Ectodermal cell (in vitro differentiated cells): ENCODE data around the gene SIL1.
"Not testable (repeated sequence)": the region's sequence is repeated elsewhere in the genome, so short reads cannot be mapped to it uniquely, and the experiment has no call there.

ENCODE experiments used
- H3K27ac ChIP-seq: 2 replicates; pipeline ENCODE4 v1.7.0; 2013; ENCODE audit warnings: mild to moderate bottlenecking, low read depth, low read length; ENCODE audit not compliant: insufficient read depth, poor library complexity, severe bottlenecking
- H3K27me3 ChIP-seq: 2 replicates; pipeline ENCODE4 v1.7.0; 2013; ENCODE audit warnings: mild to moderate bottlenecking, low read length; ENCODE audit not compliant: insufficient read depth, control insufficient read depth, poor library complexity, severe bottlenecking
- H3K36me3 ChIP-seq: one replicate; pipeline ENCODE4 v1.7.0; 2013; ENCODE audit warnings: low read length; ENCODE audit not compliant: control insufficient read depth, insufficient read depth
- H3K4me1 ChIP-seq: one replicate; pipeline ENCODE4 v1.7.0; 2013; ENCODE audit warnings: low read length; ENCODE audit not compliant: control insufficient read depth, insufficient read depth
- H3K4me3 ChIP-seq: 2 replicates; pipeline ENCODE4 v1.7.0; 2013; ENCODE audit warnings: low read depth, low read length, control low read depth; ENCODE audit not compliant: insufficient read depth
- H3K9me3 ChIP-seq: 2 replicates; pipeline ENCODE4 v1.7.0; 2013; ENCODE audit warnings: mild to moderate bottlenecking, low read length, moderate library complexity; ENCODE audit not compliant: control insufficient read depth
- WGBS, 2 experiments: methylation state at CpG; one replicate each; pipeline ENCODE4 v1.1.7; 2013; ENCODE audit warnings: missing lambda C conversion rate in 2 of 2; 5-methylcytosine and 5-hydroxymethylcytosine counted together

The SIL1 gene

DNA sequence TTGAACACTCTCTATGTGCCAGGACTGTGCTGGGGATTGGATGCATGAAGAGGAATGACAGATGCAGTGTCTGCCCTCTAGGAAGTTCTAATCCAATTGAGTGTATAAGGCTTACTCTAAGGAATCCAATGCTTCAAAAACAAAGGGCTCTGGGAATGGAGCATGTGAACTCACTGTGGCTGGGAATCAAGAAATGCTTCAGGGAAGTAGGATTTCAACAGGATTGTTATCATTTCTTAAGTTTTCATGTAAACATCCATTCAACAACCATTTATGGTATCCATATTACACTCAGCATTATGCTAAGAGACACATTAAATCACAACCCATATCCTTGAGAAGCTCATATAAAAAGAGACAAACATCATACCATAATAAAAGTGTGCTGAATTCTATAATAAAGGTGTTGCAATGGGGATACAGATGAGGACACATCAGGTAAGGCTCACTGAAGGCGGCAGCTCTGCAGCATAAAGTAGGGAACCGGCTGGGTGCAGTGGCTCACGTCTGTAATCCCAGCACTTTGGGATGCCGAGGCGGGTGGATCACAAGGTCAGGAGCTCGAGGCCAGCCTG is 11.3 kb downstream of the SIL1 start:
- H3K4me1 ChIP-seq, result peaks cover 8% of the 10 kb centered on the region
- no peak overlapping the region for H3K27ac ChIP-seq
- H3K36me3 ChIP-seq, result no peaks in the 10 kb centered on the region
- no peaks in the 10 kb centered on the region for H3K27me3 ChIP-seq
- no peak overlapping the region for H3K4me3 ChIP-seq
- 93 to 96% methylated on average over 6 of the region's 6 CpGs for WGBS, 2 experiments
- H3K9me3 ChIP-seq, result no peaks in the 10 kb centered on the region

DNA sequence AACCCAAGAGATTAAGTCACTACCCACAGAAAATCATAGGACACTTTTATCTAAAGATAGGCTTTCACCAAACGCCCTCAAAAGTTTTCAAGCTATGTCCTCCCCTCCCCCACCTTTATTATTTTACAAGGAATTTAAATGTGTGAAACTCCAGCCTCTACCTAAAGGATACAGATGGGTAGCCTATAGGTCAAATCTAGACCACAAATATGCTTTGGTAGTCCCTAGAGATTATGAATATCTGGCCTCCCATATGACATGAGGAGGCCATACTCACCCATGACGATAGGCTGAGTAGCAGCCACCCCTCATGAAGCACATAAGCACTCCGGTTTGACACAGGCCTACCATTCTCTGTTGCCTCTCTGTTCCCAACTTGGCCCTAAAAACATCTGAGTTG is 11.9 kb downstream of the SIL1 start:
- no peaks in the 10 kb centered on the region for H3K36me3 ChIP-seq

DNA sequence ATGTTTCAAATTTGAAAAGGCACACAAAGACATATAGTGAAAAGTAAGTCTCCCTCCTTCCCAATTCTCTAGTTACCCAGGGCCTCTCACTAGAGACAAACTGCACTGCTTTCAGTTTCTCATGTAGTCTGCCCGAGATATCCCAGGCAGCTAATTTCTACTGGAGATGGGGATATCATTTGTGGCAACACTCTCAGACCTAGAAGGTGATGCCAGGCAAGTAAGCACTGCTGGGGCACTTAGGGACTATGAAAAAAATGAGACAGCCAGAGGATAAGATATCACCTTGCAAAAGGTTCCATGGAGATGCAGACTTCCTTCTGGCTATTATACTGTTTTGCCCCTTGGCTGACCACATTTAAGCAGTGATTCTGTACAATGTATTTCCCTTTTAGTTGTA is 12.6 kb downstream of the SIL1 start:
- no peak overlapping the region for H3K4me3 ChIP-seq
- H3K27me3 ChIP-seq, result no peaks in the 10 kb centered on the region
- WGBS, 2 experiments, result 95 to 100% methylated on average over 1 of the region's 1 CpG
- H3K4me1 ChIP-seq, result peaks cover 21% of the 10 kb centered on the region
- H3K36me3 ChIP-seq, result no peaks in the 10 kb centered on the region
- no peak overlapping the region for H3K27ac ChIP-seq
- H3K9me3 ChIP-seq, result no peaks in the 10 kb centered on the region

More for the DNA sequence above, 11.9 kb downstream of the SIL1 start:
- WGBS, 2 experiments, result 86 to 95% methylated on average over 3 of the region's 3 CpGs
- no peak overlapping the region for H3K27ac ChIP-seq
- H3K27me3 ChIP-seq, result no peaks in the 10 kb centered on the region
- H3K4me1 ChIP-seq, result peaks cover 14% of the 10 kb centered on the region
- no peak overlapping the region for H3K4me3 ChIP-seq
- H3K9me3 ChIP-seq, result no peaks in the 10 kb centered on the region

DNA sequence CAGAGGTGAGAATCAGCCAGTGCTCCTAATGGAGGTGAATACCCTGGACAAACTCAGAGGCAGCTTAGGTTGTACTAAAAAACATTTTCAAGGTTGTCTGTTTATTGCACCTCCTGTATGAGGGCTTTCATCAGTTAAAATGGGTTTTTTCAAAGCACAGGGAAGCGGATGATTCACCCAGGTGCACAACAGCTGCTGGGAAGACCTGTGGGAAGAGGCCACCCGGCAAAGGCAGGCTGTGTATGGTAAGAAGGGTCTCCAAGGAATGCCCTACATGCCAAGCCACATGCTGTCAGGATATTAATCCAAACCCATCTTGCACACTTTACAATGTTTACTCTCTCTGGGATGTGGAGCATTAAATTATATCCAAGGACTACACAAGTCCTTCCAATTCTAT is 14.7 kb downstream of the SIL1 start:
- Histone ChIP-seq H3K4me1 (peaks cover 33% of the 10 kb centered on the region), H3K36me3 (no peaks in the 10 kb centered on the region), H3K4me3 (no peak overlapping the region), H3K9me3 (no peaks in the 10 kb centered on the region), H3K27me3 (no peaks in the 10 kb centered on the region), H3K27ac (no peak overlapping the region)
- 86 to 89% methylated on average over 2 of the region's 2 CpGs for WGBS, 2 experiments

DNA sequence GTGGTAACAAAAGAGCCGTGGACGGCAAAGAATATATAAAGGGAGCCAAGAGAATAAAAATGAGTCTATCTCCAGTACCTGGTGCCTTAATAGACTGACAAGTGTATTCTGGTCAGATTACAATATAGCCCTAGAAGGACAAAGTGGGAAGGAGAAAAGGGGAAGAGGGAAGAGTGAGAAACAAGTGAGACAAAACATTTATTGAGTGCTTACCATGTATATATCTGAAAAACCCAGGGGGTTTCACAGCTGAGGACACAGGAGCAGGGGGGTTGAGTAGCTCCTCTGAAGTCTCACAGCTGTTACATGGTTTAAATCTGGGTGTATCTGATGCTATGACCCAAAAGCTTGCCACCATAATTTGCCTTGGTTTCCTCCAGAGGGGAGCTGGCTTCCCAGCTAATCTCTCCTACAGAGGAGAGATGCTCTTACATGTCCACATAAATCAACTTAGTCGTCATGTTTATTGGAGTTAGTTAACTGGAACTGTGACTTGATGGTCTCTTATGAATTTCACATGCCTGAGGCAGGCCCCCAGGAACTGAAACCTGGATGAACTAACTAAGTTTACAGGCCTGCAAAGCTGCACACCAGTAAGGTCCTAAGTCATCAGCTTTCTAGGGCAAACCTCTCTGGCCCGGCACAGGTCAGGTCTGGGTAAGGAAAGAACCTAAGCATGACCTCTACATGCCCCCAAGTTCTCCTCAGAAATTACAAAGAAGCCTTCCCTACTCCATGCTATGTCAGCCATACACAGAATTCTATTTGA is 15.5 kb downstream of the SIL1 start:
- Histone ChIP-seq H3K27me3 (no peaks in the 10 kb centered on the region), H3K4me1 (peaks cover 41% of the 10 kb centered on the region), H3K36me3 (no peaks in the 10 kb centered on the region), H3K4me3 (no peak overlapping the region), H3K27ac (no peak overlapping the region), H3K9me3 (no peaks in the 10 kb centered on the region)
- WGBS, 2 experiments, result 84 to 93% methylated on average over 3 to 4 of the region's 4 CpGs

DNA sequence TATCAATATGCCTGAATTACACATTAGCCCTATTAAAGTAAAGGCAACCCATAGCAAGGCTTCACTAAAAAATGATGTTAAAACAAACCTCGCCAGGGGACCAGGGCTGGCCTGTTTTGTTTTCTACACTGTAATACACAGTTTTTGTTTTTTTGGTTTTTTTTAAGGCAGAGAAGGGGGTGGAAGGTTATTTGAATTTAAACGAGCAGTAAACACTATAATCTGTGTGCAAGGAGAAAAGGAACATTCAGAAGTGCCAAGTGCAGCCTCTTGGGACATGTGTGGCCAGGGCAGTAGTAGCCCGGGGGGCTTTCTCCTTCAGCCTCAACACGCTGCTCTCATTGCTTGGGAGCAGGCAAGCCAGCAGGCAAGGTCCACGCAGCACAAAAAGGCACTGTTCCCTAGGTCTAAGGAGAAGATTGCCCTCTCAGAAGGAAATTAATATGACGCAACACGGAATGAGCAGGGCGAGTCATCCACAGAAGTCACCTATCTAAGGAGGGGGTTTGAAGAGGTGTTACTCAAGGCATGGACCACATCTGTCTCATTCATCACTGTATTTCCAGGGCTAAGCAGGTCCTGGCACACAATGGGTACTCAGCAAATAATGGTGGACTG is 16.2 kb downstream of the SIL1 start:
- Histone ChIP-seq H3K4me1 (peaks cover 44% of the 10 kb centered on the region), H3K27me3 (no peaks in the 10 kb centered on the region), H3K9me3 (no peaks in the 10 kb centered on the region), H3K4me3 (no peak overlapping the region), H3K36me3 (no peaks in the 10 kb centered on the region), H3K27ac (no peak overlapping the region)
- WGBS, 2 experiments, result 89 to 90% methylated on average over 8 of the region's 8 CpGs

DNA sequence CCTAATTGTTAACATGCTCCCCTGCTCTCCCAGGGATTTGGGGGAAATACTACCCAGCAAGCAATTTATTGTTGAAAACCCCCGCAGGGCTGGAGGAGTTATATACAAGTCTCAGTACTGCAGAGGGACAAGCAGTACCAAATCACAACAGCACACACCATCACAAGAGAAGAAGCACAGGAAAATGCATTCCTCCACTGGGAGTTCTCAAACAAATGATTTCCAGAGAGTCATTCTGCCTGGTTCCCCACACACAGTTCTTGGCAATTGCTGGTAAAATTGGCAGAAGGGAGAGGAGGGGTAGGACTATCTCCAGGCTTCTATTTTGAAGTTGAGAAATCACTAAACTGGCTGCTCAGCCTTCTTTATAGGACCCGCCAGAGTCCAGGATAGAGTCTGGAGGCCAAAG is 16.8 kb downstream of the SIL1 start:
- Histone ChIP-seq H3K36me3 (no peaks in the 10 kb centered on the region), H3K9me3 (no peaks in the 10 kb centered on the region), H3K4me3 (no peak overlapping the region), H3K4me1 (peaks cover 44% of the 10 kb centered on the region), H3K27me3 (no peaks in the 10 kb centered on the region), H3K27ac (no peak overlapping the region)
- WGBS, 2 experiments, result 68 to 70% methylated on average over 2 of the region's 2 CpGs

DNA sequence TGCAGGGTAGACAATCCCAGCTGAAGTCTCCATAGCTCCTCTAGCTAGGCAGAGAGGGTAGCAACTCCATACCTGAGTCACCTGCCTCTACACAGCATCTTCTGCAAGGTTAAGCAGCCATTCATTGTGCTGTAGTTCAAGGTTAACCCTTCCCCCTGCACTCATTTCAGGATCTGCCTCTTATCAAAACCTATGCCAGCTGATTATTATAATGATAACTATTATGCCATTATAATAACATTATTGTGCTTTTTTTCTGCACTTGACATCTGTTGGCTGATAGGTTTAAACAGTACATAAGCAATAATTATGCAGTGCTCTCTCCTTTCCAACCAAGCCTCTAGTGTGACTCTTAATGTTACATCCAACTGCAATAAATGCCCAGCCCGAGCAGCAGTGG is 17.3 kb downstream of the SIL1 start:
- no peak overlapping the region for H3K27ac ChIP-seq
- no peaks in the 10 kb centered on the region for H3K27me3 ChIP-seq
- H3K4me1 ChIP-seq, result peaks cover 44% of the 10 kb centered on the region
- WGBS, 2 experiments, result 89 to 90% methylated on average over 1 of the region's 1 CpG
- no peaks in the 10 kb centered on the region for H3K9me3 ChIP-seq
- H3K36me3 ChIP-seq, result no peaks in the 10 kb centered on the region
- H3K4me3 ChIP-seq, result no peak overlapping the region

DNA sequence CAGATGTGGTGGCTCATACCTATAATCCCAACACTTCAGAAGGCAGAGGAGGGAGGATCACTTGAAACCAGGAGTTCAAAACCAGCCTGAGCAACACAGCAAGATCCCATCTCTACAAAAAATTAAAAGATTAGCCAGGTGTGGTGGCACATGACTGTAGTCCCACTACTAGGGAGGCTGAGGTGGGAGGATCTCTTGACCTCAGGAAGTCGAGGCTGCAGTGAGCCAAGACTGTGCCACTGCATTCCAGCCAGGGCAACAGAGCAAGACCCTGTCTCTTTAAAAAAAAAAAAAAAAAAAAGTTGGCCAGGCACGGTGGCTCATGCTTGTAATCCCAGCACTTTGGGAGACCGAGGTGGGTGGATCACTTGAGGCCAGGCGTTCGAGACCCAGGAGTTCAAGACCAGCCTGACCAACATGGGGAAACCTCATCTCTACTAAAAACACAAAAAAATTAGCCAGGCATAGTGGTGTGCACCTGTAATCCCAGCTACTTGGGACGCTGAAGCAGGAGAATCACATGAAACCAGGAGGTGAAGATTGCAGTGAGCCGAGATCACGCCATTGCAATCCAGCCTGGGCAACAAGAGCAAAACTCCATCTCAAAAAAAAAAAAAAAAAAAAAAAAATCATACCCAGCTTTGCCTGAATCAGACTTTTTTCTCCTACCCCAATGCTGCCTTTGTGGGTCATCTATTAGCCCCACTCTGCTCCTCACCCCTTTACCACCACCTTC is 18.2 kb downstream of the SIL1 start:
- not testable (repeated sequence) for H3K27me3 ChIP-seq, H3K27ac ChIP-seq, H3K4me3 ChIP-seq, H3K9me3 ChIP-seq, H3K36me3 ChIP-seq
- 85 to 93% methylated on average over 8 of the region's 8 CpGs for WGBS, 2 experiments
- H3K4me1 ChIP-seq, result peaks cover 44% of the 10 kb centered on the region

DNA sequence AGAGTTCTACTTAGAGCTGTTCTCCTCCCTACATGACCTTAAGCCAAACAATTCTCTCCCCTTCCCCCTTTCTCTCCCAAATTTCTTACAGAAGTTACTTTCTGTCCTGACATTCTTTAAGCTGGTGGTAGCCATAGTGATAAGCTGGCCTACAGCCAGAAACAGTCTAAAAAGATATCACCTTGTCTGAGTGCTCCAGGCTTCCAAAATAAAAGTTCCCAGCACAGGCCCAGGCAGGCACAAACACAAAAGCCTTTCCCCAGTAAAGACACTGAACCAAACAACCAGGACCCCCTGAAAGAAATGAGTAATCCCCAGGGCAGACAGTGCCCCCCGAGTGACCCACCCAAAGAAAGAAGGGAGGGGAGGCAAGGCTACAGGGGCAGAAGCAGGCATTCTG is 19.2 kb downstream of the SIL1 start:
- H3K9me3 ChIP-seq, result no peaks in the 10 kb centered on the region
- H3K36me3 ChIP-seq, result no peaks in the 10 kb centered on the region
- H3K4me1 ChIP-seq, result peaks cover 44% of the 10 kb centered on the region
- no peak overlapping the region for H3K4me3 ChIP-seq
- H3K27me3 ChIP-seq, result no peaks in the 10 kb centered on the region
- H3K27ac ChIP-seq, result peak overlapping the region; percentile 74
- WGBS, 2 experiments, result 44% methylated on average over 1 of the region's 1 CpG
